ENCODE results near the gene CC2D1A. TPM values are rescaled to one million over a fixed set of nuclear protein-coding genes. Genes with fewer than 3 reads are reported as not detected.

Gene CC2D1A
- total and polyA plus RNA-seq, 4 donors: 7.4 to 12.0 (median 9.9) TPM

GRCh38 chr19:13952931-13953531 lies 47.0 kb downstream of the CC2D1A start (continued):
- TF ChIP-seq REST (IDR thresholded peaks at IDR 0.05): no peak

DNA sequence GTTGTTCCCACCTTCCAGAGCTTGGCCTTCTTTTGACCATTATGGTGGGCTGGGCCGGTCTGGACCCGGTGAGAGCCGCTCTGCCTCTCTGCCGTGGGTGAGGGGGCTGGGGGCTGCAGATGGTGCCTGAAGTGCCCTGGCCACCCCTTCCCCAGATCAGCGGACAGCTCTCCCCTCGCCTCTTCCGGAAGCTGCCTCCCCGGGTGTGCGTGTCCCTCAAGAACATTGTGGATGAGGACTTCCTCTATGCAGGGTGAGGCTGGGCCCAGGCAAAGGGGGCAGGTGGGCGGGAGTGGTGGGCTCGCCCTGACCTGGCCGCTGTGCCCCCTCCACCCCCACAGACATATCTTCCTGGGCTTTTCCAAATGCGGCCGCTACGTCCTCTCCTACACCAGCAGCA lies 48.2 kb downstream of the CC2D1A start:
- peaks cover 11 to 32% (median 13%) of the 10 kb centered on the region in 4 donors for H3K36me3 ChIP-seq (ENCODE audit: control insufficient read depth in 4 of 4, insufficient read depth in 3 of 4, low read depth in 1 of 4, low read length in 3 of 4)
- no peak for DNase-seq (ENCODE audit: low spot score)
- 97% methylated on average over 15 of the region's 15 CpGs for WGBS

GRCh38 chr19:13955662-13956364 lies 49.8 kb downstream of the CC2D1A start:
- Histone ChIP-seq H3K27me3 (ENCODE audit: control insufficient read depth in 4 of 4, insufficient read depth in 4 of 4, low read length in 3 of 4) (no peaks in the 10 kb centered on the region), H3K4me3 (ENCODE audit: low read depth in 1 of 3, low read length in 3 of 3) (no peak overlapping the region), H3K9me3 (ENCODE audit: control insufficient read depth in 4 of 4, low read length in 3 of 4) (no peaks in the 10 kb centered on the region), H3K27ac (ENCODE audit: low read depth in 1 of 2, low read length in 2 of 2) (no peak overlapping the region), H3K9ac (ENCODE audit: low read depth in 1 of 2, low read length in 2 of 2) (no peak overlapping the region), H3K36me3 (ENCODE audit: control insufficient read depth in 4 of 4, insufficient read depth in 3 of 4, low read depth in 1 of 4, low read length in 3 of 4) (peaks cover 12 to 43% (median 18%) of the 10 kb centered on the region in 4 donors), H3K4me1 (ENCODE audit: control insufficient read depth in 4 of 4, insufficient read depth in 4 of 4, low read length in 3 of 4) (peaks cover 2 to 17% (median 14%) of the 10 kb centered on the region in 4 donors)
- 96% methylated on average over 42 of the region's 42 CpGs for WGBS
- DNase-seq (ENCODE audit: low spot score): no peak
- no peak for TF ChIP-seq NR2F2 (IDR thresholded peaks at IDR 0.05)
- no peak for TF ChIP-seq JUND (IDR thresholded peaks at IDR 0.05)
- TF ChIP-seq FOXA1 (IDR thresholded peaks at IDR 0.05): no peak
- TF ChIP-seq, protein P1, sequence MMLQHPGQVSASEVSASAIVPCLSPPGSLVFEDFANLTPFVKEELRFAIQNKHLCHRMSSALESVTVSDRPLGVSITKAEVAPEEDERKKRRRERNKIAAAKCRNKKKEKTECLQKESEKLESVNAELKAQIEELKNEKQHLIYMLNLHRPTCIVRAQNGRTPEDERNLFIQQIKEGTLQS (IDR thresholded peaks at IDR 0.05): no peak
- no peak for TF ChIP-seq TAF1 (conservative IDR thresholded peaks at IDR 0.05)
- TF ChIP-seq EGR1 (IDR thresholded peaks at IDR 0.05; ENCODE audit: low read depth in 2 of 2): no peak
- no peak for TF ChIP-seq YY1 (IDR thresholded peaks at IDR 0.05)
- TF ChIP-seq SP1 (IDR thresholded peaks at IDR 0.05): no peak
- TF ChIP-seq GABPA (IDR thresholded peaks at IDR 0.05 in 1 of 2, conservative IDR thresholded peaks at IDR 0.05 in 1 of 2): no peak
- TF ChIP-seq FOXA2 (IDR thresholded peaks at IDR 0.05): no peak
- TF ChIP-seq, protein P2, sequence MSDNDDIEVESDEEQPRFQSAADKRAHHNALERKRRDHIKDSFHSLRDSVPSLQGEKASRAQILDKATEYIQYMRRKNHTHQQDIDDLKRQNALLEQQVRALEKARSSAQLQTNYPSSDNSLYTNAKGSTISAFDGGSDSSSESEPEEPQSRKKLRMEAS (IDR thresholded peaks at IDR 0.05): no peak
- TF ChIP-seq HNF4G (IDR thresholded peaks at IDR 0.05): no peak
- TF ChIP-seq, protein P3, sequence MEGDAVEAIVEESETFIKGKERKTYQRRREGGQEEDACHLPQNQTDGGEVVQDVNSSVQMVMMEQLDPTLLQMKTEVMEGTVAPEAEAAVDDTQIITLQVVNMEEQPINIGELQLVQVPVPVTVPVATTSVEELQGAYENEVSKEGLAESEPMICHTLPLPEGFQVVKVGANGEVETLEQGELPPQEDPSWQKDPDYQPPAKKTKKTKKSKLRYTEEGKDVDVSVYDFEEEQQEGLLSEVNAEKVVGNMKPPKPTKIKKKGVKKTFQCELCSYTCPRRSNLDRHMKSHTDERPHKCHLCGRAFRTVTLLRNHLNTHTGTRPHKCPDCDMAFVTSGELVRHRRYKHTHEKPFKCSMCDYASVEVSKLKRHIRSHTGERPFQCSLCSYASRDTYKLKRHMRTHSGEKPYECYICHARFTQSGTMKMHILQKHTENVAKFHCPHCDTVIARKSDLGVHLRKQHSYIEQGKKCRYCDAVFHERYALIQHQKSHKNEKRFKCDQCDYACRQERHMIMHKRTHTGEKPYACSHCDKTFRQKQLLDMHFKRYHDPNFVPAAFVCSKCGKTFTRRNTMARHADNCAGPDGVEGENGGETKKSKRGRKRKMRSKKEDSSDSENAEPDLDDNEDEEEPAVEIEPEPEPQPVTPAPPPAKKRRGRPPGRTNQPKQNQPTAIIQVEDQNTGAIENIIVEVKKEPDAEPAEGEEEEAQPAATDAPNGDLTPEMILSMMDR (IDR thresholded peaks at IDR 0.05; ENCODE audit: low read depth, low read length, missing input control): no peak
- no peak for TF ChIP-seq RAD21 (IDR thresholded peaks at IDR 0.05)
- no peak for TF ChIP-seq REST (IDR thresholded peaks at IDR 0.05)
- TF ChIP-seq HNF4A (conservative IDR thresholded peaks at IDR 0.05): no peak

More for the DNA sequence above, 48.2 kb downstream of the CC2D1A start:
- peaks cover 2 to 17% (median 14%) of the 10 kb centered on the region in 4 donors for H3K4me1 ChIP-seq (ENCODE audit: control insufficient read depth in 4 of 4, insufficient read depth in 4 of 4, low read length in 3 of 4)
- H3K27ac ChIP-seq (ENCODE audit: low read depth in 1 of 2, low read length in 2 of 2): no peak overlapping the region
- no peak overlapping the region for H3K4me3 ChIP-seq (ENCODE audit: low read depth in 1 of 3, low read length in 3 of 3)
- no peak for TF ChIP-seq JUND (IDR thresholded peaks at IDR 0.05)
- no peak for TF ChIP-seq GABPA (IDR thresholded peaks at IDR 0.05 in 1 of 2, conservative IDR thresholded peaks at IDR 0.05 in 1 of 2)
- no peaks in the 10 kb centered on the region for H3K27me3 ChIP-seq (ENCODE audit: control insufficient read depth in 4 of 4, insufficient read depth in 4 of 4, low read length in 3 of 4)
- H3K9ac ChIP-seq (ENCODE audit: low read depth in 1 of 2, low read length in 2 of 2): no peak overlapping the region
- no peaks in the 10 kb centered on the region for H3K9me3 ChIP-seq (ENCODE audit: control insufficient read depth in 4 of 4, low read length in 3 of 4)

Data from liver (tissue), 9 donors.